ENCODE data around the gene GAB3.

The GAB3 gene

GRCh38 chrX:154751669-154752271 is 893 bp upstream of the GAB3 start:
- peak overlapping the region; percentile 62 for H3K4me2 ChIP-seq
- no peaks in the 10 kb centered on the region for H3K36me3 ChIP-seq
- no peaks in the 10 kb centered on the region for H3K9me3 ChIP-seq
- peak overlapping the region; percentile 72 for H3K4me3 ChIP-seq
- H3K27ac ChIP-seq: peak overlapping the region; percentile 81; the same call in 1 of the 2 replicates
- H3K9ac ChIP-seq: peak overlapping the region; percentile 77; the same call in 1 of the 2 replicates
- TF ChIP-seq Cebpa-rat (IDR thresholded peaks at IDR 0.05): no peak
- H4K20me1 ChIP-seq: 0 out of 2 replicates have a peak, but pooled peaks cover 8% of the 10 kb centered on the region
- peaks cover 51% of the 10 kb centered on the region for H3K27me3 ChIP-seq
- peaks cover 33% of the 10 kb centered on the region for H3K4me1 ChIP-seq

DNA sequence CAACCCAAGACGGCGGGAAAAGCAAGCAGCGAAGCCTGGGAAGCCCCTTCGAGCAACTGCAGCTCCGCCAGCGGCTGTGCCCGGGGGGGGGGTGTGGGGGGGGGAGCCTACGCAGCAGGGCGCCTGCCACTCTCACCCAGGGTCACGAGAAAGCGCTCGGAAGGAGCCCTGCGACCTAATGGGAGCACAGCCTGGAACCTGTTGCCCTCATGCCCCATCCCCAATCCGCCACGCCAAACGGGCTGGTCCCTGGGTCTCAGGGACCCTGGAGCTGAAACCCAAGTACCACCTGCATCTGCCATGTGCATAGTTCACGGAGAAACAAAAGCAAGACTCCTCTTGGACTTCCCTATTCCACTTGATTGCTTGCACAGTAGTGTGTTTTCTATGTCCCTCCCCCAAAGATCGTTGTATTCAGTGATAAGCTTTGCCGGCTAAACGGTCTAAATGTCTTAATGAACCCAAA is 359 bp upstream of the GAB3 start:
- Histone ChIP-seq H4K20me1 (0 out of 2 replicates have a peak, but pooled peaks cover 8% of the 10 kb centered on the region), H3K4me3 (peak overlapping the region; percentile 72), H3K9me3 (no peaks in the 10 kb centered on the region), H3K27ac (peak overlapping the region; percentile 81), H3K4me2 (peak overlapping the region; percentile 84), H3K9ac (peak overlapping the region; percentile 77), H3K4me1 (peaks cover 33% of the 10 kb centered on the region), H3K36me3 (no peaks in the 10 kb centered on the region), H3K27me3 (peaks cover 56% of the 10 kb centered on the region)
- no peak for TF ChIP-seq Cebpa-rat (IDR thresholded peaks at IDR 0.05)

DNA sequence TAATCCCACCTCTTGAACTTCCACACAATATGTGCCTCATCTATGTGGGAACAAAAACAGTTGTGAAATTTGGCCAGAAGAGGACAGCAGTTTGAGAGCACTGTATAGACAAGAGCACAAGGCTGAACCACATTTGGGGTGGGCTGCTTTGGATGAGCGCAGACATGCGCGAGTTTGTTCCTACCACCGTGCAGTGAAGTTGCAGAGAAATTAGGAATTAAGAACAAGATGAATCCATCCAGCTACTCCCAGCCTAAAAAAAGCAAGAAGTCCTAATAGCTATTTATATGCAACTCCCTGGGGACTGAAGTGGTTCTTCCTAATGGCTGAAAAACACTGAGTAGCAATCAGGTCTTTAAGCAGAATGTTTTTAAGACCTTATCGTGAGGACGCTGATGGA is 1.0 kb downstream of the GAB3 start:
- peaks cover 44% of the 10 kb centered on the region for H3K27me3 ChIP-seq
- peak overlapping the region; percentile 84 for H3K4me2 ChIP-seq
- peak overlapping the region; percentile 77 for H3K9ac ChIP-seq
- H3K36me3 ChIP-seq: no peaks in the 10 kb centered on the region
- H3K4me3 ChIP-seq: peak overlapping the region; percentile 72
- no peak overlapping the region for H3K27ac ChIP-seq
- TF ChIP-seq Cebpa-rat (IDR thresholded peaks at IDR 0.05): no peak
- H3K4me1 ChIP-seq: peaks cover 33% of the 10 kb centered on the region
- peaks cover 10% of the 10 kb centered on the region; the same call in 1 of the 2 replicates for H3K9me3 ChIP-seq
- 0 out of 2 replicates have a peak, but pooled peaks cover 8% of the 10 kb centered on the region for H4K20me1 ChIP-seq

- no peak for TF ChIP-seq Cebpa-rat (IDR thresholded peaks at IDR 0.05)
- H3K4me2 ChIP-seq: peak overlapping the region; percentile 84
- peaks cover 41% of the 10 kb centered on the region for H3K27me3 ChIP-seq
- no peaks in the 10 kb centered on the region for H3K36me3 ChIP-seq
- no peak overlapping the region for H3K9ac ChIP-seq
- no peak overlapping the region for H3K27ac ChIP-seq
- peaks cover 11% of the 10 kb centered on the region; the same call in 1 of the 2 replicates for H3K9me3 ChIP-seq
- H3K4me3 ChIP-seq: no peak overlapping the region
- 0 out of 2 replicates have a peak, but pooled peaks cover 8% of the 10 kb centered on the region for H4K20me1 ChIP-seq
- peaks cover 33% of the 10 kb centered on the region for H3K4me1 ChIP-seq
Observed at GRCh38 chrX:154748712-154749339, 2.1 kb downstream of the GAB3 start.

GRCh38 chrX:154742613-154743012 is 8.3 kb downstream of the GAB3 start:
- TF ChIP-seq Cebpa-rat (IDR thresholded peaks at IDR 0.05): no peak
- peaks cover 50% of the 10 kb centered on the region for H3K27me3 ChIP-seq
- no peaks in the 10 kb centered on the region for H4K20me1 ChIP-seq
- no peak overlapping the region for H3K4me2 ChIP-seq
- H3K36me3 ChIP-seq: no peaks in the 10 kb centered on the region
- peaks cover 25% of the 10 kb centered on the region for H3K9me3 ChIP-seq
- no peak overlapping the region for H3K9ac ChIP-seq
- no peak overlapping the region for H3K4me3 ChIP-seq
- H3K4me1 ChIP-seq: peaks cover 13% of the 10 kb centered on the region
- H3K27ac ChIP-seq: no peak overlapping the region

GRCh38 chrX:154739952-154740465 is 10.9 kb downstream of the GAB3 start:
- Histone ChIP-seq H3K4me2 (no peak overlapping the region), H3K9me3 (peaks cover 17% of the 10 kb centered on the region), H3K4me3 (no peak overlapping the region), H3K36me3 (no peaks in the 10 kb centered on the region), H3K4me1 (peaks cover 39% of the 10 kb centered on the region), H3K27me3 (peaks cover 64% of the 10 kb centered on the region), H3K27ac (no peak overlapping the region), H4K20me1 (no peaks in the 10 kb centered on the region), H3K9ac (no peak overlapping the region)
- TF ChIP-seq Cebpa-rat (IDR thresholded peaks at IDR 0.05): no peak

- H3K27me3 ChIP-seq: peaks cover 80% of the 10 kb centered on the region
- H3K4me3 ChIP-seq: no peak overlapping the region
- peaks cover 14% of the 10 kb centered on the region for H3K9me3 ChIP-seq
- no peak for TF ChIP-seq Cebpa-rat (IDR thresholded peaks at IDR 0.05)
- peak overlapping the region; percentile 60 for H3K27ac ChIP-seq
- H4K20me1 ChIP-seq: peaks cover 8% of the 10 kb centered on the region; the same call in 1 of the 2 replicates
- H3K9ac ChIP-seq: peak overlapping the region; percentile 36; the same call in 1 of the 2 replicates
- no peaks in the 10 kb centered on the region for H3K36me3 ChIP-seq
- H3K4me1 ChIP-seq: peaks cover 58% of the 10 kb centered on the region
- peak overlapping the region; percentile 43 for H3K4me2 ChIP-seq
Observed at GRCh38 chrX:154738011-154738738, 12.7 kb downstream of the GAB3 start.

- Histone ChIP-seq H3K36me3 (no peaks in the 10 kb centered on the region), H3K27me3 (peaks cover 86% of the 10 kb centered on the region), H3K27ac (peak overlapping the region; percentile 60), H4K20me1 (peaks cover 8% of the 10 kb centered on the region; the same call in 1 of the 2 replicates), H3K9me3 (peaks cover 14% of the 10 kb centered on the region), H3K4me2 (peak overlapping the region; percentile 43), H3K4me3 (no peak overlapping the region), H3K9ac (no peak overlapping the region), H3K4me1 (peaks cover 68% of the 10 kb centered on the region)
- no peak for TF ChIP-seq Cebpa-rat (IDR thresholded peaks at IDR 0.05)
Observed at GRCh38 chrX:154737136-154737535, 13.7 kb downstream of the GAB3 start.

DNA sequence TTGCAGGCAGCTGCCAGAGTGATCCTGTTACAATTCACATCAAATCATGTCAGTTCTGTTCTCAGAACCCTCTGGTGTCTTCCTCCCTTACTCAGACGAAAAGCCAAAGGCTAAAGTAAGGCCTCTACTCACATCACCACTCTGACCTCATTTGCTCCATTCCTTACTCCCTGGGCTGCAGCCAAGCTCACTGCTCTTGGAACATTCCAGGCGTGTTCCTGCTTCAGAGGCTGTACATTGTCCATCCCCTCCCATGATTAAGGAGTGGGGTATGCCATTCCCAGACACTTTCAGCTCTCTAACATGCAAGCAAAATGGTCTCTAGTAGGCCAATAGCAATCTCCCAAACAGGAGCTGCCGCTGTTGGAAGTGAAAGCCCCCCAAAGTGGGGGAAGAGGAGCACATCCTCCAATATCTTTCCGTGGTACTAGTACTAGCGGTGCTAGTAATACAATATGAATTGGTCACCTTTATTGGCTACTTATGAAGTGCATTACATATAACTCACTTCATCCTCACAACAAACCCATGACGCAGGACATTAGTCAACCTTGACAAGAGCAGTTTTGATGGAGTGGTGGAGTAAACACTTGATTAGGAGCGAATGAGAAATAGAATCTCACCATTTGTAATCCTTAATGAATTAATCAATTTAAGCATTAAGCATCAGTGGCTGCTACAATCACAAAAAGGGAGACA is 15.0 kb downstream of the GAB3 start:
- TF ChIP-seq Cebpa-rat (IDR thresholded peaks at IDR 0.05): no peak
- Histone ChIP-seq H3K27me3 (peaks cover 89% of the 10 kb centered on the region), H3K4me2 (peak overlapping the region; percentile 64), H3K9ac (no peak overlapping the region), H3K27ac (peak overlapping the region; percentile 53), H3K4me1 (peaks cover 75% of the 10 kb centered on the region), H3K4me3 (no peak overlapping the region), H3K9me3 (peaks cover 4% of the 10 kb centered on the region), H4K20me1 (peaks cover 8% of the 10 kb centered on the region; the same call in 1 of the 2 replicates), H3K36me3 (no peaks in the 10 kb centered on the region)
